ENCODE measurements around the gene TMEM131L.
"Not testable (repeated sequence)": the region's sequence is repeated elsewhere in the genome, so short reads cannot be mapped to it uniquely, and the experiment has no call there.

- not testable (repeated sequence) for TF ChIP-seq CTCF, POLR2A (IDR thresholded peaks at IDR 0.05)
Observed at GRCh38 chr4:153416456-153416855, 49.7 kb upstream of the TMEM131L start.
